Measurements from ENCODE around the gene KRTAP3-1. TPM values are rescaled to one million over a fixed set of nuclear protein-coding genes. Genes with fewer than 3 reads are reported as not detected.

Gene KRTAP3-1
- total RNA-seq, 1 experiment from 2014 or later = not detected

- POLR2A ChIA-PET (ENCODE audit: low non-redundant PET) = no interaction called here
These were observed 4.7 kb upstream of the KRTAP3-1 start for GRCh38 chr17:41013606-41014005.

DNA sequence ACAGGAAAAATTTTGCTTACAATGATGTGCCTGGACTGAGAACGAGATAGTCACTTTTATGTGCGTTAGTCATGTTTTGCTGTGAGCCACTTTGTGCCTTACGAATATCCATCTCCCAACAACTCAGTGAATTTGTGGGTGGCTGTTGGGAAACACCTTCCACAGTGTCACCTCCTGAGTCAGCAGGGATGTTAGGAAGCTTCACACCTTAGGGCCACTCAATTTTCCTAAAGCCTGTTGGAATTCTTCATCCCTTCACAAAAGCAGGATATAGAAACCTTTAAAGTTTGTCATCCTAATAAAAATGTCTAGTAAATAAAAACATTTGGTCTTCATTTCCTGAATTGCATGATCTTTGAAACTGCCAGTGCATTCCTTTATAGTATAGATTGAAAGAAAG, 4.3 kb upstream of the KRTAP3-1 start:
- ChIA-PET POLR2A (ENCODE audit: low non-redundant PET) (no interaction called here), CTCF (no interaction called here)
- no peak overlapping the region for H3K27ac ChIP-seq (ENCODE audit: low read depth, low read length, poor library complexity, severe bottlenecking)
- no TSS peak for BruUV-seq (replicated peaks)
- H3K27me3 ChIP-seq (replicated peaks; ENCODE audit: insufficient read depth, low read depth, low read length, poor library complexity) = no peaks in the 10 kb centered on the region
- no peaks in the 10 kb centered on the region for H3K4me1 ChIP-seq (ENCODE audit: insufficient read depth, low read length, poor library complexity, severe bottlenecking)
- H3K9me3 ChIP-seq (ENCODE audit: low read depth, low read length, poor library complexity, severe bottlenecking) = no peaks in the 10 kb centered on the region
- no peak overlapping the region for H3K4me3 ChIP-seq (ENCODE audit: low read depth, low read length, poor library complexity, severe bottlenecking)
- H3K36me3 ChIP-seq (ENCODE audit: insufficient read depth, low read length, poor library complexity, severe bottlenecking) = no peaks in the 10 kb centered on the region
- no peak for DNase-seq (ENCODE audit: low spot score)
- intact Hi-C loops (cut with micrococcal nuclease; ENCODE audit: unreplicated experiment) = no loop called here
- no peak for TF ChIP-seq CTCF (conservative IDR thresholded peaks at IDR 0.05; ENCODE audit: low read depth, low read length)
- no peak for TF ChIP-seq EZH2 (IDR thresholded peaks at IDR 0.05; ENCODE audit: borderline replicate concordance, low read depth, low read length, poor library complexity, severe bottlenecking)

More at GRCh38 chr17:41013606-41014005, 4.7 kb upstream of the KRTAP3-1 start:
- CTCF ChIA-PET = no interaction called here
- Histone ChIP-seq H3K4me3 (ENCODE audit: low read depth, low read length, poor library complexity, severe bottlenecking) (no peak overlapping the region), H3K36me3 (ENCODE audit: insufficient read depth, low read length, poor library complexity, severe bottlenecking) (no peaks in the 10 kb centered on the region), H3K4me1 (ENCODE audit: insufficient read depth, low read length, poor library complexity, severe bottlenecking) (no peaks in the 10 kb centered on the region), H3K9me3 (ENCODE audit: low read depth, low read length, poor library complexity, severe bottlenecking) (no peaks in the 10 kb centered on the region), H3K27ac (ENCODE audit: low read depth, low read length, poor library complexity, severe bottlenecking) (no peak overlapping the region), H3K27me3 (replicated peaks; ENCODE audit: insufficient read depth, low read depth, low read length, poor library complexity) (no peaks in the 10 kb centered on the region)
- BruUV-seq (replicated peaks) = no TSS peak
- DNase-seq (ENCODE audit: low spot score) = peak; percentile 10
- TF ChIP-seq CTCF (conservative IDR thresholded peaks at IDR 0.05; ENCODE audit: low read depth, low read length) (no peak), EZH2 (IDR thresholded peaks at IDR 0.05; ENCODE audit: borderline replicate concordance, low read depth, low read length, poor library complexity, severe bottlenecking) (no peak)
- intact Hi-C loops (cut with micrococcal nuclease; ENCODE audit: unreplicated experiment) = no loop called here

GRCh38 chr17:41012326-41013120, 3.6 kb upstream of the KRTAP3-1 start:
- Histone ChIP-seq H3K9me3 (ENCODE audit: low read depth, low read length, poor library complexity, severe bottlenecking) (no peaks in the 10 kb centered on the region), H3K4me1 (ENCODE audit: insufficient read depth, low read length, poor library complexity, severe bottlenecking) (no peaks in the 10 kb centered on the region), H3K36me3 (ENCODE audit: insufficient read depth, low read length, poor library complexity, severe bottlenecking) (no peaks in the 10 kb centered on the region), H3K27ac (ENCODE audit: low read depth, low read length, poor library complexity, severe bottlenecking) (no peak overlapping the region), H3K27me3 (replicated peaks; ENCODE audit: insufficient read depth, low read depth, low read length, poor library complexity) (no peaks in the 10 kb centered on the region), H3K4me3 (ENCODE audit: low read depth, low read length, poor library complexity, severe bottlenecking) (no peak overlapping the region)
- CTCF ChIA-PET = no interaction called here
- intact Hi-C loops (cut with micrococcal nuclease; ENCODE audit: unreplicated experiment) = no loop called here
- BruUV-seq (replicated peaks) = no TSS peak
- no peak for DNase-seq (ENCODE audit: low spot score)
- no peak for TF ChIP-seq EZH2 (IDR thresholded peaks at IDR 0.05; ENCODE audit: borderline replicate concordance, low read depth, low read length, poor library complexity, severe bottlenecking)
- no peak for TF ChIP-seq CTCF (conservative IDR thresholded peaks at IDR 0.05; ENCODE audit: low read depth, low read length)
- POLR2A ChIA-PET (ENCODE audit: low non-redundant PET) = no interaction called here

Measured in A673 (cell line).